ENCODE results near the gene MTMR12. TPM values are rescaled to one million over a fixed set of nuclear protein-coding genes. Genes with fewer than 3 reads are reported as not detected.

MTMR12 gene
- total and polyA plus RNA-seq, 2 of the 13 experiments (the other 11 are each of a cell fraction or from before 2014, with no cell fraction given), result 23.4 to 36.6 TPM

DNA sequence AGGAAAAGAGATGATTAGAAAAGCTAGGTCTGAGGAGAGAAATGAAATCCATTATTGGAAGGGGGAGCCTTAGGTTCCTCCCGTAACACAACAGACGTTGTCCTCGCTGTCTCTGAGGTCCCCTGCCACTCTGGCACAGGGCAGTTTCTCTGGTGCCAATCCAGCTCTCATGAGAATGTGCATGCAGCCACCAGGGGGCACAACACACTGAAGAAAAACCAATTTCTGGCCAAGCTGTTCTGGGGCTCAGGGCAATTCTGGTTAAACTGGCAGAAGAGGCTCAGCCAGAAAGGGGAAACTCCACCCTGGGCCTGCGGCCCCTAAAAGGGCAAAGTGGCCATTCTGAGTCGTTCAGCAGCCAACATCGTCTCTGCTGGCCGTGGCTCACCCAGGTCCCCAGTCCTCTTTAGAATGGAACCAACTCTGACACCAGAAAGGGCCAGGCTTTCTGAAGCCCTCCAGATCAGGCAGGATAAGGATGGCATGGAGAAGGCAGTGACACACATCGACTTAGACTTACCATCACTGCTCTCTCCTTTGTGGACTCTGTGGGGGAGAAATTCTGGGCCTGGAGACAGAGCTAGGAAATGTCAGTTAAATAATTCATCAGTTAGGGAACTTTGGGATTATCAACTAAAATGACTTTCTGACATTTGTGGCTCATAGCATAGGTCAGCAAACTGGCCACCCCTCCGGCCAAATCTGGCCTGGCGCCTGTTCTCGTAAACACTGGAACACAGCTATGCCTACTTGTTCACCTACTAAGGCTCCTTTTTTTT is 80.1 kb downstream of the MTMR12 start (continued):
- TF ChIP-seq, protein P1, sequence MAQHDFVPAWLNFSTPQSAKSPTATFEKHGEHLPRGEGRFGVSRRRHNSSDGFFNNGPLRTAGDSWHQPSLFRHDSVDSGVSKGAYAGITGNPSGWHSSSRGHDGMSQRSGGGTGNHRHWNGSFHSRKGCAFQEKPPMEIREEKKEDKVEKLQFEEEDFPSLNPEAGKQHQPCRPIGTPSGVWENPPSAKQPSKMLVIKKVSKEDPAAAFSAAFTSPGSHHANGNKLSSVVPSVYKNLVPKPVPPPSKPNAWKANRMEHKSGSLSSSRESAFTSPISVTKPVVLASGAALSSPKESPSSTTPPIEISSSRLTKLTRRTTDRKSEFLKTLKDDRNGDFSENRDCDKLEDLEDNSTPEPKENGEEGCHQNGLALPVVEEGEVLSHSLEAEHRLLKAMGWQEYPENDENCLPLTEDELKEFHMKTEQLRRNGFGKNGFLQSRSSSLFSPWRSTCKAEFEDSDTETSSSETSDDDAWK (CRISPR knock-in tag; IDR thresholded peaks at IDR 0.05), result no peak
- TF ChIP-seq HNRNPUL1 (IDR thresholded peaks at IDR 0.05; ENCODE audit: low read depth, low read length), result no peak
- TF ChIP-seq AKNA (CRISPR knock-in tag; IDR thresholded peaks at IDR 0.05; ENCODE audit: borderline replicate concordance), result no peak
- TF ChIP-seq, protein P2, sequence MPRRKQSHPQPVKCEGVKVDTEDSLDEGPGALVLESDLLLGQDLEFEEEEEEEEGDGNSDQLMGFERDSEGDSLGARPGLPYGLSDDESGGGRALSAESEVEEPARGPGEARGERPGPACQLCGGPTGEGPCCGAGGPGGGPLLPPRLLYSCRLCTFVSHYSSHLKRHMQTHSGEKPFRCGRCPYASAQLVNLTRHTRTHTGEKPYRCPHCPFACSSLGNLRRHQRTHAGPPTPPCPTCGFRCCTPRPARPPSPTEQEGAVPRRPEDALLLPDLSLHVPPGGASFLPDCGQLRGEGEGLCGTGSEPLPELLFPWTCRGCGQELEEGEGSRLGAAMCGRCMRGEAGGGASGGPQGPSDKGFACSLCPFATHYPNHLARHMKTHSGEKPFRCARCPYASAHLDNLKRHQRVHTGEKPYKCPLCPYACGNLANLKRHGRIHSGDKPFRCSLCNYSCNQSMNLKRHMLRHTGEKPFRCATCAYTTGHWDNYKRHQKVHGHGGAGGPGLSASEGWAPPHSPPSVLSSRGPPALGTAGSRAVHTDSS (CRISPR knock-in tag; conservative IDR thresholded peaks at IDR 0.05), result no peak
- TF ChIP-seq, protein P3, sequence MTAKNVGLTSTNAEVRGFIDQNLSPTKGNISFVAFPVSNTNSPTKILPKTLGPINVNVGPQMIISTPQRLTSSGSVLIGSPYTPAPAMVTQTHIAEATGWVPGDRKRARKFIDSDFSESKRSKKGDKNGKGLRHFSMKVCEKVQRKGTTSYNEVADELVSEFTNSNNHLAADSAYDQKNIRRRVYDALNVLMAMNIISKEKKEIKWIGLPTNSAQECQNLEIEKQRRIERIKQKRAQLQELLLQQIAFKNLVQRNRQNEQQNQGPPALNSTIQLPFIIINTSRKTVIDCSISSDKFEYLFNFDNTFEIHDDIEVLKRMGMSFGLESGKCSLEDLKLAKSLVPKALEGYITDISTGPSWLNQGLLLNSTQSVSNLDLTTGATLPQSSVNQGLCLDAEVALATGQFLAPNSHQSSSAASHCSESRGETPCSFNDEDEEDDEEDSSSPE (CRISPR knock-in tag; IDR thresholded peaks at IDR 0.05), result no peak
- no peak for TF ChIP-seq GPN1 (CRISPR knock-in tag; IDR thresholded peaks at IDR 0.05; ENCODE audit: borderline replicate concordance)
- TF ChIP-seq CSRNP2 (CRISPR knock-in tag; conservative IDR thresholded peaks at IDR 0.05; ENCODE audit: low read depth), result no peak
- no peak for TF ChIP-seq HNRNPK (IDR thresholded peaks at IDR 0.05; ENCODE audit: low read depth, low read length, poor library complexity, severe bottlenecking)
- no peak for TF ChIP-seq ZMYM3 (CRISPR knock-in tag; IDR thresholded peaks at IDR 0.05)
- TF ChIP-seq, protein P4, sequence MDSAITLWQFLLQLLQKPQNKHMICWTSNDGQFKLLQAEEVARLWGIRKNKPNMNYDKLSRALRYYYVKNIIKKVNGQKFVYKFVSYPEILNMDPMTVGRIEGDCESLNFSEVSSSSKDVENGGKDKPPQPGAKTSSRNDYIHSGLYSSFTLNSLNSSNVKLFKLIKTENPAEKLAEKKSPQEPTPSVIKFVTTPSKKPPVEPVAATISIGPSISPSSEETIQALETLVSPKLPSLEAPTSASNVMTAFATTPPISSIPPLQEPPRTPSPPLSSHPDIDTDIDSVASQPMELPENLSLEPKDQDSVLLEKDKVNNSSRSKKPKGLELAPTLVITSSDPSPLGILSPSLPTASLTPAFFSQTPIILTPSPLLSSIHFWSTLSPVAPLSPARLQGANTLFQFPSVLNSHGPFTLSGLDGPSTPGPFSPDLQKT (CRISPR knock-in tag; IDR thresholded peaks at IDR 0.05; ENCODE audit: borderline replicate concordance), result no peak
- TF ChIP-seq TFE3 (CRISPR knock-in tag; IDR thresholded peaks at IDR 0.05), result no peak
- no peak for TF ChIP-seq MAZ (IDR thresholded peaks at IDR 0.05; ENCODE audit: borderline replicate concordance, low read depth, low read length)
- no peak for TF ChIP-seq MAZ (CRISPR knock-in tag; IDR thresholded peaks at IDR 0.05; ENCODE audit: low read depth)
- no peak for TF ChIP-seq ELF1 (CRISPR knock-in tag; IDR thresholded peaks at IDR 0.05)

Measured in HepG2 (cell line).